ENCODE results near the gene AIP. TPM values are rescaled to one million over a fixed set of nuclear protein-coding genes. Genes with fewer than 3 reads are reported as not detected.
A peak's percentile ranks its signal among the peaks of the same experiment; 100 is the strongest.

Gene AIP
- total and polyA plus RNA-seq, 9 of the 15 experiments (the other 6 are each of a cell fraction or from before 2014, with no cell fraction given), result 5.2 to 92.5 (median 52.7) TPM

DNA sequence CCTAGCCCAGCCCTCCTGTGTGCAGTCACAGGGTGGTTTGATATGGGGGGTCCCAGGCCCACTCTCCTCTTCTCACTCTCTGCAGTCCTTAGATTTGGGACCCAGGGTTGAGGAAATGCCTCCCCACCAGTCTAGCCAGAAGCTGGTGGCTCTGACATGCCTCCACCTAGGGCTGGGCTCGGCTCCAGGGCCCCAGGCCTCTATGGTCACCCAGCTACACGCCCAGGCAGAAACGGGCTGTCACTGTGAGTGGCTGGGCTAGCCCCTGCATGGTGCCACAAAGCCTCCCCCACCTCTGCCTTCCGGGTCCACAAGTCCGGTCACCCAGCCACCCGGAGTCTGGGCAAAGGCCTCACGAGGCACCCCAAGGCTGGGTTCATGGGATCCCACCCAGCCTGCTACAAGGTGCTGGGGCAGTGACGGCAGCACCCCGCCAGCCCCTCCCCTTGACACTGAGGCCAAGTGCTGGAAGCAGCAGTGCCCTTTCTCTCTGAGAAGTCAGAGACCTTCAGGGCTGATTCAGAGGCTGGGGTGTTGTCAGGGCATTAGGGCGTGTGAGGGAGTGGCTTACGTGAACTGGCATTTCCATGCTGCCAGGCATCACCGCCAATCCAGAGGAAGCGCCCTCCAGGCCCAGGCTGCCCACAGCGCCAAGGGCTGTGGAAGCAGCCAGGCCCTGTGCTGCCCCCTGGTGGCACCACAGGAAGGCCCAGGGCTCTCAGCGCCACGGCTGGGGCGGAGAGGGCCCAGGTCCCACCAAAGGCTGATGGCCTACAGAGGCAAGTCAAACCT lies 23.0 kb downstream of the AIP start (continued):
- TF ChIP-seq, protein P1, sequence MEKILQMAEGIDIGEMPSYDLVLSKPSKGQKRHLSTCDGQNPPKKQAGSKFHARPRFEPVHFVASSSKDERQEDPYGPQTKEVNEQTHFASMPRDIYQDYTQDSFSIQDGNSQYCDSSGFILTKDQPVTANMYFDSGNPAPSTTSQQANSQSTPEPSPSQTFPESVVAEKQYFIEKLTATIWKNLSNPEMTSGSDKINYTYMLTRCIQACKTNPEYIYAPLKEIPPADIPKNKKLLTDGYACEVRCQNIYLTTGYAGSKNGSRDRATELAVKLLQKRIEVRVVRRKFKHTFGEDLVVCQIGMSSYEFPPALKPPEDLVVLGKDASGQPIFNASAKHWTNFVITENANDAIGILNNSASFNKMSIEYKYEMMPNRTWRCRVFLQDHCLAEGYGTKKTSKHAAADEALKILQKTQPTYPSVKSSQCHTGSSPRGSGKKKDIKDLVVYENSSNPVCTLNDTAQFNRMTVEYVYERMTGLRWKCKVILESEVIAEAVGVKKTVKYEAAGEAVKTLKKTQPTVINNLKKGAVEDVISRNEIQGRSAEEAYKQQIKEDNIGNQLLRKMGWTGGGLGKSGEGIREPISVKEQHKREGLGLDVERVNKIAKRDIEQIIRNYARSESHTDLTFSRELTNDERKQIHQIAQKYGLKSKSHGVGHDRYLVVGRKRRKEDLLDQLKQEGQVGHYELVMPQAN (IDR thresholded peaks at IDR 0.05; ENCODE audit: borderline replicate concordance), result no peak; the same call in none of the 2 replicates
- TF ChIP-seq, protein P2, sequence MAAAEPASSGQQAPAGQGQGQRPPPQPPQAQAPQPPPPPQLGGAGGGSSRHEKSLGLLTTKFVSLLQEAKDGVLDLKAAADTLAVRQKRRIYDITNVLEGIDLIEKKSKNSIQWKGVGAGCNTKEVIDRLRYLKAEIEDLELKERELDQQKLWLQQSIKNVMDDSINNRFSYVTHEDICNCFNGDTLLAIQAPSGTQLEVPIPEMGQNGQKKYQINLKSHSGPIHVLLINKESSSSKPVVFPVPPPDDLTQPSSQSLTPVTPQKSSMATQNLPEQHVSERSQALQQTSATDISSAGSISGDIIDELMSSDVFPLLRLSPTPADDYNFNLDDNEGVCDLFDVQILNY (CRISPR knock-in tag; IDR thresholded peaks at IDR 0.05), result no peak
- no peak for TF ChIP-seq MCM2 (IDR thresholded peaks at IDR 0.05; ENCODE audit: low read depth)
- no peak for TF ChIP-seq C11orf30 (IDR thresholded peaks at IDR 0.05; ENCODE audit: low read depth)
- TF ChIP-seq SLC30A9 (CRISPR knock-in tag; IDR thresholded peaks at IDR 0.05), result no peak
- TF ChIP-seq DDX20 (tag; IDR thresholded peaks at IDR 0.05; ENCODE audit: low read depth), result no peak
- TF ChIP-seq, protein P3, sequence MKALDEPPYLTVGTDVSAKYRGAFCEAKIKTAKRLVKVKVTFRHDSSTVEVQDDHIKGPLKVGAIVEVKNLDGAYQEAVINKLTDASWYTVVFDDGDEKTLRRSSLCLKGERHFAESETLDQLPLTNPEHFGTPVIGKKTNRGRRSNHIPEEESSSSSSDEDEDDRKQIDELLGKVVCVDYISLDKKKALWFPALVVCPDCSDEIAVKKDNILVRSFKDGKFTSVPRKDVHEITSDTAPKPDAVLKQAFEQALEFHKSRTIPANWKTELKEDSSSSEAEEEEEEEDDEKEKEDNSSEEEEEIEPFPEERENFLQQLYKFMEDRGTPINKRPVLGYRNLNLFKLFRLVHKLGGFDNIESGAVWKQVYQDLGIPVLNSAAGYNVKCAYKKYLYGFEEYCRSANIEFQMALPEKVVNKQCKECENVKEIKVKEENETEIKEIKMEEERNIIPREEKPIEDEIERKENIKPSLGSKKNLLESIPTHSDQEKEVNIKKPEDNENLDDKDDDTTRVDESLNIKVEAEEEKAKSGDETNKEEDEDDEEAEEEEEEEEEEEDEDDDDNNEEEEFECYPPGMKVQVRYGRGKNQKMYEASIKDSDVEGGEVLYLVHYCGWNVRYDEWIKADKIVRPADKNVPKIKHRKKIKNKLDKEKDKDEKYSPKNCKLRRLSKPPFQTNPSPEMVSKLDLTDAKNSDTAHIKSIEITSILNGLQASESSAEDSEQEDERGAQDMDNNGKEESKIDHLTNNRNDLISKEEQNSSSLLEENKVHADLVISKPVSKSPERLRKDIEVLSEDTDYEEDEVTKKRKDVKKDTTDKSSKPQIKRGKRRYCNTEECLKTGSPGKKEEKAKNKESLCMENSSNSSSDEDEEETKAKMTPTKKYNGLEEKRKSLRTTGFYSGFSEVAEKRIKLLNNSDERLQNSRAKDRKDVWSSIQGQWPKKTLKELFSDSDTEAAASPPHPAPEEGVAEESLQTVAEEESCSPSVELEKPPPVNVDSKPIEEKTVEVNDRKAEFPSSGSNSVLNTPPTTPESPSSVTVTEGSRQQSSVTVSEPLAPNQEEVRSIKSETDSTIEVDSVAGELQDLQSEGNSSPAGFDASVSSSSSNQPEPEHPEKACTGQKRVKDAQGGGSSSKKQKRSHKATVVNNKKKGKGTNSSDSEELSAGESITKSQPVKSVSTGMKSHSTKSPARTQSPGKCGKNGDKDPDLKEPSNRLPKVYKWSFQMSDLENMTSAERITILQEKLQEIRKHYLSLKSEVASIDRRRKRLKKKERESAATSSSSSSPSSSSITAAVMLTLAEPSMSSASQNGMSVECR (CRISPR knock-in tag; IDR thresholded peaks at IDR 0.05), result peak; percentile 13; the same call in 1 of the 2 replicates
- TF ChIP-seq, protein P4, sequence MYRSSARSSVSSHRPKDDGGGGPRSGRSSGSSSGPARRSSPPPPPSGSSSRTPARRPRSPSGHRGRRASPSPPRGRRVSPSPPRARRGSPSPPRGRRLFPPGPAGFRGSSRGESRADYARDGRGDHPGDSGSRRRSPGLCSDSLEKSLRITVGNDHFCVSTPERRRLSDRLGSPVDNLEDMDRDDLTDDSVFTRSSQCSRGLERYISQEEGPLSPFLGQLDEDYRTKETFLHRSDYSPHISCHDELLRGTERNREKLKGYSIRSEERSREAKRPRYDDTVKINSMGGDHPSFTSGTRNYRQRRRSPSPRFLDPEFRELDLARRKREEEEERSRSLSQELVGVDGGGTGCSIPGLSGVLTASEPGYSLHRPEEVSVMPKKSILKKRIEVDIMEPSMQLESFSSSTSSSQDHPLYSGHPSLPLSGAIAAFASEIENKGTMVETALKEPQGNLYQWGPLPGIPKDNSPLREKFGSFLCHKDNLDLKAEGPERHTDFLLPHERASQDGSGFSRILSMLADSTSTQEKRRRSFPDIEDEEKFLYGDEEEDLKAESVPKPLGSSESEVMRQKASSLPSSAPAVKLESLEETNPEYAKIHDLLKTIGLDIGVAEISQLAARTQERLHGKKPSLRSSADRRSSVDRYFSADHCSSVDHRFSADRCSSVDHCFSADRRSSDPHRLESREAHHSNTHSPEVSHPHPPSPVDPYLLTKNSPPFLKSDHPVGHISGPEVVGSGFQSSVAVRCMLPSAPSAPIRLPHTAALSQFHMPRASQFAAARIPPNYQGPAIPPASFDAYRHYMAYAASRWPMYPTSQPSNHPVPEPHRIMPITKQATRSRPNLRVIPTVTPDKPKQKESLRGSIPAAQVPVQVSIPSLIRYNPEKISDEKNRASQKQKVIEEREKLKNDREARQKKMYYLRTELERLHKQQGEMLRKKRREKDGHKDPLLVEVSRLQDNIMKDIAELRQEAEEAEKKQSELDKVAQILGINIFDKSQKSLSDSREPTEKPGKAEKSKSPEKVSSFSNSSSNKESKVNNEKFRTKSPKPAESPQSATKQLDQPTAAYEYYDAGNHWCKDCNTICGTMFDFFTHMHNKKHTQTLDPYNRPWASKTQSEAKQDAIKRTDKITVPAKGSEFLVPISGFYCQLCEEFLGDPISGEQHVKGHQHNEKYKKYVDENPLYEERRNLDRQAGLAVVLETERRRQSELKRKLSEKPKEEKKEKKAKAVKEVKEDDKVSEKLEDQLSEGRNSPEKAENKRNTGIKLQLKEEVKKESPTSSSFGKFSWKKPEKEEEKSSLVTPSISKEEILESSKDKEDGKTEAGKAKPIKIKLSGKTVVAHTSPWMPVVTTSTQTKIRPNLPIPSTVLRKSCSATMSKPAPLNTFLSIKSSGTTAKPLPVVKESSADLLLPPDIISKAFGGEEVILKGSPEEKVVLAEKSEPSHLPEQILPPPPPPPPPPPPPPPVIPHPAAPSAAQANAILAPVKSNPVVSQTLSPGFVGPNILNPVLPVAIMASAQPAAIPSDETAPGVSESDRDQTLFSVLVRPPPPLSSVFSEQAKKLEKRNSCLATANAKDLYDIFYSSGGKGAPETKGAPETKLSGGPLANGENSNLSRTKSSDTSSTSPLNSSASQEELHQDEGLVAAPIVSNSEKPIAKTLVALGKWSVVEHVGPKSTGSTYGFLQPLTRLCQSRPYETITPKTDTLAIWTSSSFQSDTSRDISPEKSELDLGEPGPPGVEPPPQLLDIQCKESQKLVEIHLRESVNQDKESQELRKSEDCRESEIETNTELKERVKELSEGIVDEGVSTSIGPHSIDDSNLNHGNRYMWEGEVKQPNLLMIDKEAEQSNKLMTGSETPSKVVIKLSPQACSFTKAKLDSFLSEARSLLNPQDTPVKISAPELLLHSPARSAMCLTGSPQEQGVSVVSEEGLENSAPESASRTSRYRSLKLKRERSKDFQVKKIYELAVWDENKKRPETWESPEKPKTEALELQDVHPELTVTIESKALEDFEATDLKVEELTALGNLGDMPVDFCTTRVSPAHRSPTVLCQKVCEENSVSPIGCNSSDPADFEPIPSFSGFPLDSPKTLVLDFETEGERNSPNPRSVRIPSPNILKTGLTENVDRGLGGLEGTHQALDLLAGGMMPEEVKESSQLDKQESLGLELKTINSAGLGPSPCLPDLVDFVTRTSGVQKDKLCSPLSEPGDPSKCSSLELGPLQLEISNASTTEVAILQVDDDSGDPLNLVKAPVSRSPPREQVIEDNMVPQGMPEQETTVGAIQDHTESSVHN (IDR thresholded peaks at IDR 0.05; ENCODE audit: borderline replicate concordance in 1 of 2, low read depth in 1 of 2), result no peak
- TF ChIP-seq, protein P5, sequence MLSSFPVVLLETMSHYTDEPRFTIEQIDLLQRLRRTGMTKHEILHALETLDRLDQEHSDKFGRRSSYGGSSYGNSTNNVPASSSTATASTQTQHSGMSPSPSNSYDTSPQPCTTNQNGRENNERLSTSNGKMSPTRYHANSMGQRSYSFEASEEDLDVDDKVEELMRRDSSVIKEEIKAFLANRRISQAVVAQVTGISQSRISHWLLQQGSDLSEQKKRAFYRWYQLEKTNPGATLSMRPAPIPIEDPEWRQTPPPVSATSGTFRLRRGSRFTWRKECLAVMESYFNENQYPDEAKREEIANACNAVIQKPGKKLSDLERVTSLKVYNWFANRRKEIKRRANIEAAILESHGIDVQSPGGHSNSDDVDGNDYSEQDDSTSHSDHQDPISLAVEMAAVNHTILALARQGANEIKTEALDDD (IDR thresholded peaks at IDR 0.05), result no peak

All from K562 (cell line).